ENCODE data around the gene RAD50. TPM values are rescaled to one million over a fixed set of nuclear protein-coding genes. Genes with fewer than 3 reads are reported as not detected.
A peak's percentile ranks its signal among the peaks of the same experiment; 100 is the strongest.
"Not testable (repeated sequence)": the region's sequence is repeated elsewhere in the genome, so short reads cannot be mapped to it uniquely, and the experiment has no call there.

Gene RAD50
- total RNA-seq: 10 to 100 TPM; 24.0 to 39.9 (median 29.3) TPM

DNA sequence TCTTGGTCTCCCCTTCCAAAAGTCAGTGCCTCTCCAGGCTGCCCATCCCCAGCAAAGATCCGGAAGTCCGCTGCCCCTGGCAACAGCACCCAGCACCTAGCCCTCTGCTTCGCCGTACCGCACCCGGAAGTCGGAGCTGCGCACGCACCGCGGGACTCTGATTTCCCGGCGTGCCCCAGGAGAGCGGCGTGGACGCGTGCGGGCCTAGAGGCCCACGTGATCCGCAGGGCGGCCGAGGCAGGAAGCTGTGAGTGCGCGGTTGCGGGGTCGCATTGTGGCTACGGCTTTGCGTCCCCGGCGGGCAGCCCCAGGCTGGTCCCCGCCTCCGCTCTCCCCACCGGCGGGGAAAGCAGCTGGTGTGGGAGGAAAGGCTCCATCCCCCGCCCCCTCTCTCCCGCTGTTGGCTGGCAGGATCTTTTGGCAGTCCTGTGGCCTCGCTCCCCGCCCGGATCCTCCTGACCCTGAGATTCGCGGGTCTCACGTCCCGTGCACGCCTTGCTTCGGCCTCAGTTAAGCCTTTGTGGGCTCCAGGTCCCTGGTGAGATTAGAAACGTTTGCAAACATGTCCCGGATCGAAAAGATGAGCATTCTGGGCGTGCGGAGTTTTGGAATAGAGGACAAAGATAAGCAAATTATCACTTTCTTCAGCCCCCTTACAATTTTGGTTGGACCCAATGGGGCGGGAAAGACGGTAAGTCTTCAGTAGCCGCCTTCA is at the start of gene RAD50:
RAD50 (plus strand) TSS at position 215 of the 715 bp plus-strand sequence; CDS start at position 563, 348 bp downstream.
- no peak for TF ChIP-seq EP300 (IDR thresholded peaks at IDR 0.05)
- peak; percentile 90 for TF ChIP-seq POLR2A (IDR thresholded peaks at IDR 0.05; ENCODE audit: low read depth)
- TF ChIP-seq POLR2AphosphoS5 (IDR thresholded peaks at IDR 0.05): peak; percentile 96 to 97
- TF ChIP-seq, protein P1, sequence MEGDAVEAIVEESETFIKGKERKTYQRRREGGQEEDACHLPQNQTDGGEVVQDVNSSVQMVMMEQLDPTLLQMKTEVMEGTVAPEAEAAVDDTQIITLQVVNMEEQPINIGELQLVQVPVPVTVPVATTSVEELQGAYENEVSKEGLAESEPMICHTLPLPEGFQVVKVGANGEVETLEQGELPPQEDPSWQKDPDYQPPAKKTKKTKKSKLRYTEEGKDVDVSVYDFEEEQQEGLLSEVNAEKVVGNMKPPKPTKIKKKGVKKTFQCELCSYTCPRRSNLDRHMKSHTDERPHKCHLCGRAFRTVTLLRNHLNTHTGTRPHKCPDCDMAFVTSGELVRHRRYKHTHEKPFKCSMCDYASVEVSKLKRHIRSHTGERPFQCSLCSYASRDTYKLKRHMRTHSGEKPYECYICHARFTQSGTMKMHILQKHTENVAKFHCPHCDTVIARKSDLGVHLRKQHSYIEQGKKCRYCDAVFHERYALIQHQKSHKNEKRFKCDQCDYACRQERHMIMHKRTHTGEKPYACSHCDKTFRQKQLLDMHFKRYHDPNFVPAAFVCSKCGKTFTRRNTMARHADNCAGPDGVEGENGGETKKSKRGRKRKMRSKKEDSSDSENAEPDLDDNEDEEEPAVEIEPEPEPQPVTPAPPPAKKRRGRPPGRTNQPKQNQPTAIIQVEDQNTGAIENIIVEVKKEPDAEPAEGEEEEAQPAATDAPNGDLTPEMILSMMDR (IDR thresholded peaks at IDR 0.05): no peak
- peaks cover 15 to 31% (median 30%) of the 10 kb centered on the region in 4 donors for H3K4me1 ChIP-seq
- peak within 1 kb of the TSS; percentile 87 to 96 (median 90) for H3K27ac ChIP-seq (replicated peaks in 1 of 4)
- intact Hi-C loops (cut with DNase I): loop anchor here (5.0 kb wide), 1 partner anchor 170 kb away; no protein-coding TSS in a partner anchor
- peak within 1 kb of the TSS; percentile 85 to 91 (median 86) for H3K4me3 ChIP-seq
- H3K36me3 ChIP-seq: peaks cover 0 to 23% (median 14%) of the 10 kb centered on the region in 4 donors
- peaks cover 0 to 4% (median 0%) of the 10 kb centered on the region in 4 donors for H3K27me3 ChIP-seq
- no peaks in the 10 kb centered on the region for H3K9me3 ChIP-seq
- under 1% methylated on average over 18 of the region's 53 CpGs for WGBS
- DNase-seq (ENCODE audit: extremely low spot score): peak; percentile 98

DNA sequence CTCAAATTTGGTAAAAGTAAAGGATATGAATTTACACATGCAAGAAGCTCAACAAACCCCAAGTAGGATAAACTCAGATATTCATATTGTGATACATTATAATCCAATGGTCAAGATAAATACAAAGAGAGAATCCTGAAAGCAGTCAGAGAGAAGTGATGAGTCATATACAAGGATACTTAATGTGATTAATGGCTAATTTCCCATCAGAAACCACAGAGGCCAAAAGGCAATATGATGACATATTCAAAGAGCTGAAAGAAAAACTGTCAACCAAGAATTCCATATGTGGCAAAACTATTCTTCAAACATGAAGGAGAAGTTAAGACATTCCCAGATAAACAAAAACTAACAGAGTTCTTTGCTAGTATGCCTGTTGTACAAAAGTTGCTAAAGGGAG is 46.7 kb upstream of the RAD50 start:
- Histone ChIP-seq H3K4me3 (no peak overlapping the region), H3K27me3 (no peaks in the 10 kb centered on the region), H3K36me3 (no peaks in the 10 kb centered on the region), H3K9me3 (no peaks in the 10 kb centered on the region), H3K27ac (replicated peaks in 1 of 4) (no peak overlapping the region), H3K4me1 (peaks cover 7 to 19% (median 17%) of the 10 kb centered on the region in 4 donors)
- no peak for DNase-seq (ENCODE audit: extremely low spot score)
- TF ChIP-seq, protein P1 (IDR thresholded peaks at IDR 0.05): no peak
- TF ChIP-seq EP300 (IDR thresholded peaks at IDR 0.05): no peak
- TF ChIP-seq POLR2A (IDR thresholded peaks at IDR 0.05; ENCODE audit: low read depth): no peak
- TF ChIP-seq POLR2AphosphoS5 (IDR thresholded peaks at IDR 0.05): no peak
- intact Hi-C loops (cut with DNase I): no loop called here

GRCh38 chr5:132513618-132514336 is 43.0 kb upstream of the RAD50 start:
- H3K4me1 ChIP-seq; H3K27me3 ChIP-seq; intact Hi-C loops (cut with DNase I); DNase-seq (ENCODE audit: extremely low spot score); H3K9me3 ChIP-seq; H3K4me3 ChIP-seq; H3K27ac ChIP-seq (replicated peaks in 1 of 4); H3K36me3 ChIP-seq: not testable (repeated sequence)
- 96% methylated on average over 21 of the region's 25 CpGs for WGBS

GRCh38 chr5:132522067-132522466 is 34.7 kb upstream of the RAD50 start:
- H3K4me3 ChIP-seq; H3K27ac ChIP-seq (replicated peaks in 1 of 4); H3K4me1 ChIP-seq; H3K36me3 ChIP-seq; H3K27me3 ChIP-seq; intact Hi-C loops (cut with DNase I); DNase-seq (ENCODE audit: extremely low spot score): not testable (repeated sequence)
- 72% methylated on average over 1 of the region's 1 CpG for WGBS
- peaks cover 0 to 13% (median 0%) of the 10 kb centered on the region in 4 donors for H3K9me3 ChIP-seq

DNA sequence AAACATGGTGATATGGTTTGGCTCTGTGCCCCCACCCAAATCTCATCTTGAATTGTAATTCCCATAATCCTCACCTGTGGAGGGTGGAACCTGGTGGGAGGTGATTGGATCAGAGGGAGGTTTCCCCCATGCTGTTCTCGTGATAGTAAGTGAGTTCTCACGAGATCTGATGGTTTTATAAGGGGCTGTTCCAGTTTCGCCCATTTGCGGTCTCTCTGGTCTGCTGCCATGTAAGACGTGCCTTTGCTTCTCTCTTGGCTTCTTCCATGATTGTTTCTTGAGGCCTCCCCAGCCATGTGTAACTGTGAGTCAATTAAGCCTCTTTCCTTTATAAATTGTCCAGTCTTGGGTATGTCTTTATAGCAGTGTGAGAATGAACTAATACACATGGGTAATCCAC is 31.9 kb upstream of the RAD50 start:
- H3K4me1 ChIP-seq; H3K36me3 ChIP-seq; DNase-seq (ENCODE audit: extremely low spot score); H3K27ac ChIP-seq (replicated peaks in 1 of 4); H3K27me3 ChIP-seq; H3K4me3 ChIP-seq; intact Hi-C loops (cut with DNase I): not testable (repeated sequence)
- peaks cover 0 to 13% (median 0%) of the 10 kb centered on the region in 4 donors for H3K9me3 ChIP-seq
- 87% methylated on average over 4 of the region's 5 CpGs for WGBS

DNA sequence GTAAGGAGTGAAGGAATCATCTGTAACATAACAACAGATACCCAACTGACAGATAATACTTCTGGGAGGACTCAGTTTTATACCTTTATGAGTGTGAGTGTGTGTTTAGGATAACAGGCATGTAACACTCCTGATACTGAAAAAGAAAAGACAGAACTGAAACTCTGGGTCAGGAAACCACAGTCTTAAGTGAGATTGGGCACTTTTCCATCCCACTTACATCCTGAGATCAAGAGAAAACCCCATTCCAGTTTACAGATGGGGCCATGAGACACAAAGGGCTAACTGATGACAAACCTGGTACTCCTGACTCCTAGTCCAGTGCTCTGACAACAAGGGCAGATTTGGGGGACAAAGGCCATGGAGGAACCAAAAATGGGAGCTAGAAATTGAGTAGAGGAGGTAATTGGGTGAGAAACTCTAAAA is 31.5 kb upstream of the RAD50 start:
- no peaks in the 10 kb centered on the region for H3K27me3 ChIP-seq
- H3K27ac ChIP-seq (replicated peaks in 1 of 4): no peak overlapping the region
- DNase-seq (ENCODE audit: extremely low spot score): no peak
- no peak for TF ChIP-seq POLR2A (IDR thresholded peaks at IDR 0.05; ENCODE audit: low read depth)
- TF ChIP-seq, protein P1 (IDR thresholded peaks at IDR 0.05): no peak
- TF ChIP-seq EP300 (IDR thresholded peaks at IDR 0.05): no peak
- TF ChIP-seq POLR2AphosphoS5 (IDR thresholded peaks at IDR 0.05): no peak
- H3K9me3 ChIP-seq: peaks cover 0 to 11% (median 0%) of the 10 kb centered on the region in 4 donors
- no peaks in the 10 kb centered on the region for H3K36me3 ChIP-seq
- H3K4me3 ChIP-seq: no peak overlapping the region
- intact Hi-C loops (cut with DNase I): no loop called here
- H3K4me1 ChIP-seq: peaks cover 0 to 5% (median 4%) of the 10 kb centered on the region in 4 donors

Data from esophagus muscularis mucosa (tissue), 4 donors.